ENCODE results near the gene OR10H1. TPM values are rescaled to one million over a fixed set of nuclear protein-coding genes. Genes with fewer than 3 reads are reported as not detected.
"Not testable (repeated sequence)": the region's sequence is repeated elsewhere in the genome, so short reads cannot be mapped to it uniquely, and the experiment has no call there.

Gene OR10H1
- total RNA-seq, 4 donors from 2014 or later, result not detected

DNA sequence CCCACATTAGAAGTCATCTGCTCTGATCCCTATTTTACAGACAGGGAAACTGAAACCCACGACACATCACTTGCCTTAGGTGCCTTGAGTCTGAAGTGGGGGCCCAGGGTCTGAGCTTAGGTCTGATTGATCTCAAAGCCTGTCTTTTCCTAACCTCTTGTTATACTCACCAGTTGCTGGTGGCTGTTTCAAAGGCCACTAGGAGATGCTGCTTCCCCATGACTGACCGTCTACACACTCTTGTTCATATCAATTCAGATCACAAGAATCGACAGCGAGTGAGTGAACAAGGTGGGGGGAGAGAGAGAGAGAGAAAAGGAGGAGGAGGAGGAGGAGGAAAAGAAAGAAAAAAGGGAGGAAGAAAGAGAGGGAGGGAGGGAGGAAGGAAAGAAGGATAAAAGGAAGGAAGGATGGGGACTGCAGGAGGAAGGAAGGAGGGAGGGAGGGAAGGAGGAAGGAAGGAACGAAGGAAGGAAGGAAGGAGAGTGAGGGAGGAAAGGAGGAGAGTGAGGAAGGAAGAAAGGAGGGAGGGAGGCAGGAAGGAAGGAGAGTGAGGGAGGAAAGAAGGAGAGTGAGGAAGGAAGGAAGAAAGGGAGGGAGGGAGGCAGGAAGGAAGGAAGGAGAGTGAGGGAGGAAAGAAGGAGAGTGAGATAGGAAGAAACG, 3.3 kb downstream of the OR10H1 start:
- WGBS, result 17% methylated on average over 6 of the region's 6 CpGs
- TF ChIP-seq POLR2AphosphoS5 (IDR thresholded peaks at IDR 0.05) (no peak), POLR2A (IDR thresholded peaks at IDR 0.05) (no peak), EP300 (IDR thresholded peaks at IDR 0.05) (no peak)
- TF ChIP-seq, protein P1, sequence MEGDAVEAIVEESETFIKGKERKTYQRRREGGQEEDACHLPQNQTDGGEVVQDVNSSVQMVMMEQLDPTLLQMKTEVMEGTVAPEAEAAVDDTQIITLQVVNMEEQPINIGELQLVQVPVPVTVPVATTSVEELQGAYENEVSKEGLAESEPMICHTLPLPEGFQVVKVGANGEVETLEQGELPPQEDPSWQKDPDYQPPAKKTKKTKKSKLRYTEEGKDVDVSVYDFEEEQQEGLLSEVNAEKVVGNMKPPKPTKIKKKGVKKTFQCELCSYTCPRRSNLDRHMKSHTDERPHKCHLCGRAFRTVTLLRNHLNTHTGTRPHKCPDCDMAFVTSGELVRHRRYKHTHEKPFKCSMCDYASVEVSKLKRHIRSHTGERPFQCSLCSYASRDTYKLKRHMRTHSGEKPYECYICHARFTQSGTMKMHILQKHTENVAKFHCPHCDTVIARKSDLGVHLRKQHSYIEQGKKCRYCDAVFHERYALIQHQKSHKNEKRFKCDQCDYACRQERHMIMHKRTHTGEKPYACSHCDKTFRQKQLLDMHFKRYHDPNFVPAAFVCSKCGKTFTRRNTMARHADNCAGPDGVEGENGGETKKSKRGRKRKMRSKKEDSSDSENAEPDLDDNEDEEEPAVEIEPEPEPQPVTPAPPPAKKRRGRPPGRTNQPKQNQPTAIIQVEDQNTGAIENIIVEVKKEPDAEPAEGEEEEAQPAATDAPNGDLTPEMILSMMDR (IDR thresholded peaks at IDR 0.05), result no peak

DNA sequence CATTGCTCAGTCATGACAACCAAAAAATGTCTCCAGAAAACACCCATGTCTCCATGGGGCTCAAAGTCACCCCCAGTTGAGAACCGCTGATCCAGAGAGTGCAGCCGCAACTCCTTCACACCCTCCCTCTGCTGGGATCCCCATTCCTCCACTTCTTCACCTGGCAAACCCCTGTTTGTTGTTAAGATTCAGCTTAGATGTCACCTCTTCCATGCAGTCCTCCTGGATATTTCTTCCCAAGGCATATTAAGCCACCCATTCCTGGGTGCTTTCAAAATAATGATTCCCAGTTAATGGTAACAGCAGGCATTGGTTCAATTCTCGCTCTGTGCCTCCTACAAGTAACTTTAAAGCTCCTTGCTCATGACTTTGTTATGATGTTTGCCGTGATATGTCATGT, 4.0 kb downstream of the OR10H1 start:
- Histone ChIP-seq H3K4me1 (no peaks in the 10 kb centered on the region), H3K27me3 (peaks cover 48% of the 10 kb centered on the region), H3K36me3 (no peaks in the 10 kb centered on the region), H3K4me3 (no peak overlapping the region), H3K9me3 (no peaks in the 10 kb centered on the region), H3K27ac (no peak overlapping the region)
- 92% methylated on average over 4 of the region's 4 CpGs for WGBS
- TF ChIP-seq POLR2AphosphoS5 (IDR thresholded peaks at IDR 0.05) (no peak), POLR2A (IDR thresholded peaks at IDR 0.05) (no peak), EP300 (IDR thresholded peaks at IDR 0.05) (no peak)
- TF ChIP-seq, protein P1 (IDR thresholded peaks at IDR 0.05), result no peak
- DNase-seq (ENCODE audit: low spot score in 2 of 2), result no peak

More for the DNA sequence above, 3.3 kb downstream of the OR10H1 start:
- Histone ChIP-seq H3K4me1 (no peaks in the 10 kb centered on the region), H3K36me3 (no peaks in the 10 kb centered on the region), H3K27ac (no peak overlapping the region), H3K9me3 (no peaks in the 10 kb centered on the region), H3K4me3 (no peak overlapping the region), H3K27me3 (peaks cover 45% of the 10 kb centered on the region)
- DNase-seq (ENCODE audit: low spot score in 2 of 2), result no peak

DNA sequence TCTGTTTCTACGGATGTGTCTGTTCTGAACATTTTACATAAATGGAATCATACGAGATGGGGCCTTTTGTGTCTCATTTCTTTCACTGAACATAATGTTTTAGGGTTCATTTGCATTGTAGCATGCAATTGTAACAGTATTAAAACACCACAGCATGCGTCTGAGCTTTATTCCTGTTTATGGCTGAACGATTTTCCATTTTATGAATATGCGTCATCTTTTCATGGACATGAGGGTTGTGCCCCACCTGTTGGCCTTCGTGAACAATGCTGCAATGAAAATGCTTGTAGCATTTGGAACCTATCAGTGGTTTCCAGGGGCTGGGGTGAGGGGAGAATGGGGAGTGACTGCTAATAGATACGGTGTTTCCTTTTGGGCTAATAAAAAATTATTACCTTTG, 5.1 kb downstream of the OR10H1 start:
- H3K36me3 ChIP-seq, result no peaks in the 10 kb centered on the region
- H3K4me1 ChIP-seq, result no peaks in the 10 kb centered on the region
- TF ChIP-seq EP300 (IDR thresholded peaks at IDR 0.05) (no peak), POLR2A (IDR thresholded peaks at IDR 0.05) (no peak)
- TF ChIP-seq, protein P1 (IDR thresholded peaks at IDR 0.05), result peak in 1 of 2 donors; percentile 32
- peaks cover 41% of the 10 kb centered on the region for H3K27me3 ChIP-seq
- no peaks in the 10 kb centered on the region for H3K9me3 ChIP-seq
- no peak overlapping the region for H3K4me3 ChIP-seq
- H3K27ac ChIP-seq, result no peak overlapping the region
- WGBS, result 30% methylated on average over 7 of the region's 7 CpGs
- DNase-seq (ENCODE audit: low spot score in 2 of 2), result no peak

DNA sequence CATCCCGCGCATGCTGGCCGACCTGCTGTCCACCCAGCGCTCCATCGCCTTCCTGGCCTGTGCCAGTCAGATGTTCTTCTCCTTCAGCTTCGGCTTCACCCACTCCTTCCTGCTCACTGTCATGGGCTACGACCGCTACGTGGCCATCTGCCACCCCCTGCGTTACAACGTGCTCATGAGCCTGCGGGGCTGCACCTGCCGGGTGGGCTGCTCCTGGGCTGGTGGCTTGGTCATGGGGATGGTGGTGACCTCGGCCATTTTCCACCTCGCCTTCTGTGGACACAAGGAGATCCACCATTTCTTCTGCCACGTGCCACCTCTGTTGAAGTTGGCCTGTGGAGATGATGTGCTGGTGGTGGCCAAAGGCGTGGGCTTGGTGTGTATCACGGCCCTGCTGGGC, 21.2 kb downstream of the OR10H1 start:
- H3K27ac ChIP-seq; H3K4me3 ChIP-seq; H3K27me3 ChIP-seq; H3K9me3 ChIP-seq; H3K36me3 ChIP-seq; H3K4me1 ChIP-seq; DNase-seq (ENCODE audit: low spot score in 2 of 2): not testable (repeated sequence)
- whole genome bisulfite sequencing, result 95% methylated on average over 17 of the region's 18 CpGs

DNA sequence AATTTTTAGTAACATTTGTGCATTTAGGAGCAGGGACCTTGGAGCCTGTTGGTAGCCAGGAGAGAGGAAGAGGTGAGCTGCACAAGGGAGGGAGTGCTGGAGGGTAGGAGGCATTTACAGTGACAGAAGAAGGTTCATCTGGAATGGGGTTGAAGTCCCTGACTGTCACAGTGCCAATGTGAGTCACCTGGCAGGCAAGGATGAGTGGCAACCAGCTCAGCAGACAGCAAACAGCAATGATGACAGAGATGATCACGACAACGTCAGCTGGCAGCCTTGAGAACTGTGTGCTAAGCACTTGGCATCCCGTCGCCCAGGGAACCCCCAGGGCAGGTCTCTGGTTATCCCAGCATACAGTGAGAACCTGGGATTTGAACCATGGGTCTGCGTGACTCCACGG, 25.4 kb downstream of the OR10H1 start:
- 41% methylated on average over 6 of the region's 6 CpGs for WGBS
- H3K4me1 ChIP-seq, result no peaks in the 10 kb centered on the region
- no peaks in the 10 kb centered on the region for H3K36me3 ChIP-seq
- peaks cover 8% of the 10 kb centered on the region for H3K27me3 ChIP-seq
- DNase-seq (ENCODE audit: low spot score in 2 of 2), result no peak
- no peak overlapping the region for H3K27ac ChIP-seq
- H3K9me3 ChIP-seq, result no peaks in the 10 kb centered on the region
- TF ChIP-seq POLR2A (IDR thresholded peaks at IDR 0.05) (no peak), POLR2AphosphoS5 (IDR thresholded peaks at IDR 0.05) (no peak), EP300 (IDR thresholded peaks at IDR 0.05) (no peak)
- TF ChIP-seq, protein P1 (IDR thresholded peaks at IDR 0.05), result no peak
- no peak overlapping the region for H3K4me3 ChIP-seq

All from suprapubic skin (tissue), 4 donors.